ENCODE data around the gene PCED1B. TPM values are rescaled to one million over a fixed set of nuclear protein-coding genes. Genes with fewer than 3 reads are reported as not detected.
"Not testable (repeated sequence)": the region's sequence is repeated elsewhere in the genome, so short reads cannot be mapped to it uniquely, and the experiment has no call there.

The PCED1B gene
- total and polyA plus RNA-seq, 12 donors: 0.49 to 4.8 (median 0.88) TPM

DNA sequence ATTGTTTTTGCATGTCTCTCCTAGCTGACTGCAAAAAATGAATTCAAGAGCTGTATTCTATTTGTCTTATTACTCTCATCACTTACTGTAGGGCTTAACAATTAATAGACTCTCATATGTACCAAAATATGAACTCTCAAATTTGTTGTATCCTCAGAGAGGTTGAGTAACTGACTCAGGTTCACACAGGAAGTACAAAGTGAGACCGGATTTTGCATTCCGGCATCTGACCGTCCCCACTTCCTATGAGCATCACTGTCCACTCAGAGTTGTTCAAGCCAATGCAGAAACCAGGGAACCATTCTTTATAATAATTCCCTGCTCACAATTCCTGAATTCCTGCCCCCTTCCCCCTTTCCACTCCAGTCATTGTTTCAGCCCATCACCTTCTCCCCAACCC lies 113.6 kb downstream of the PCED1B start:
- TF ChIP-seq, protein P1, sequence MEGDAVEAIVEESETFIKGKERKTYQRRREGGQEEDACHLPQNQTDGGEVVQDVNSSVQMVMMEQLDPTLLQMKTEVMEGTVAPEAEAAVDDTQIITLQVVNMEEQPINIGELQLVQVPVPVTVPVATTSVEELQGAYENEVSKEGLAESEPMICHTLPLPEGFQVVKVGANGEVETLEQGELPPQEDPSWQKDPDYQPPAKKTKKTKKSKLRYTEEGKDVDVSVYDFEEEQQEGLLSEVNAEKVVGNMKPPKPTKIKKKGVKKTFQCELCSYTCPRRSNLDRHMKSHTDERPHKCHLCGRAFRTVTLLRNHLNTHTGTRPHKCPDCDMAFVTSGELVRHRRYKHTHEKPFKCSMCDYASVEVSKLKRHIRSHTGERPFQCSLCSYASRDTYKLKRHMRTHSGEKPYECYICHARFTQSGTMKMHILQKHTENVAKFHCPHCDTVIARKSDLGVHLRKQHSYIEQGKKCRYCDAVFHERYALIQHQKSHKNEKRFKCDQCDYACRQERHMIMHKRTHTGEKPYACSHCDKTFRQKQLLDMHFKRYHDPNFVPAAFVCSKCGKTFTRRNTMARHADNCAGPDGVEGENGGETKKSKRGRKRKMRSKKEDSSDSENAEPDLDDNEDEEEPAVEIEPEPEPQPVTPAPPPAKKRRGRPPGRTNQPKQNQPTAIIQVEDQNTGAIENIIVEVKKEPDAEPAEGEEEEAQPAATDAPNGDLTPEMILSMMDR (IDR thresholded peaks at IDR 0.05): no peak
- Histone ChIP-seq H3K27me3 (no peaks in the 10 kb centered on the region), H3K4me3 (no peak overlapping the region), H3K4me1 (peaks cover 0 to 65% (median 26%) of the 10 kb centered on the region in 9 donors), H3K9me3 (no peaks in the 10 kb centered on the region), H3K27ac (peak overlapping the region in 1 of 10 donors; percentile 46), H3K36me3 (no peaks in the 10 kb centered on the region)
- ATAC-seq (no peak), DNase-seq (no peak)
- WGBS, 2 donors: 74 to 75% methylated on average over 3 of the region's 3 CpGs
- intact Hi-C loops (cut with DNase I): no loop called here

DNA sequence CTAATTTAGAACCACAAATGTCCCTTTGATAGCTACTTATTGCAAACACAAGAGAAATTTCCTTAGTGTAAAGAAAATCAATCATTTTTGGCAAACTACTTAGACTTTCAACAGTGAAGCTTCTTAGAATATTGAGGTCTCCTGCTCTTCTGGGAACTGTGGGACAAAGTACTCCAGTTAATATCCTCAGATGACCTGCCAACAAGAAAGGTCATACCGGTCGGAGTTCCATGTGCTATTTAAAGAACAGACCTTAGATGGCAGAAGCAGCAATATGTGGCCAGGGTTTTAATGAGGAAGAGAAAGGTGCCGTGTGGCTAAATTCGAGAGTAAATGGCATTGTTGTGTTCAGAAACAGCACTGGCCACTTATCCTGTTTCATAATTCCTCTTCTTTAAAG lies 115.1 kb downstream of the PCED1B start:
- H3K36me3 ChIP-seq: no peaks in the 10 kb centered on the region
- intact Hi-C loops (cut with DNase I): no loop called here
- H3K9me3 ChIP-seq: no peaks in the 10 kb centered on the region
- DNase-seq: no peak
- peaks cover 0 to 51% (median 17%) of the 10 kb centered on the region in 9 donors for H3K4me1 ChIP-seq
- no peak overlapping the region for H3K4me3 ChIP-seq
- no peaks in the 10 kb centered on the region for H3K27me3 ChIP-seq
- TF ChIP-seq, protein P1 (IDR thresholded peaks at IDR 0.05): no peak
- WGBS, 2 donors: 11 to 21% methylated on average over 4 of the region's 4 CpGs
- H3K27ac ChIP-seq: peak overlapping the region in 2 of 10 donors; percentile 3 to 37
- peak in 7 of 8 donors; percentile 71 to 90 (median 81) for ATAC-seq

DNA sequence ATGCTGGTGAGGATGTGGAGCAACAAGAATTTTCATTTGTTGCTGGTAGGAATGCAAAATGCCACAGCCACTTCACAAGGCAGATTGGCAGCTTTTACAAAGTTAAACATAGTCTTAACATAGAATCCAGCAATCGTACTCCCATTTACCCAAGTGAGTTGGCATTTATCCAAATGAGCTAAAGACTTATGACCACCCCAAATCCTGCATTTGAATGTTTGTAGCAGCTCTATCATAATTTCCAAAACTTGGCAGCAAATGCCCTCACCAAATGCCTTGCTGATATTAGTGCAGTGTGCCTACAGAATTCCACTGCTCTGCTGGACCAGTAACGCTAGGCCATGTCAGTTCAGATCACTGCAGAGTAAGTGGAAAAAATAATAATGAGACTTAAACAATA lies 121.0 kb downstream of the PCED1B start:
- Histone ChIP-seq H3K27me3 (no peaks in the 10 kb centered on the region), H3K27ac (no peak overlapping the region), H3K36me3 (no peaks in the 10 kb centered on the region), H3K4me1 (peaks cover 0 to 4% (median 0%) of the 10 kb centered on the region in 9 donors), H3K9me3 (no peaks in the 10 kb centered on the region), H3K4me3 (no peak overlapping the region)
- WGBS, 2 donors: 57 to 59% methylated on average over 2 of the region's 2 CpGs
- ATAC-seq (no peak), DNase-seq (no peak)
- intact Hi-C loops (cut with DNase I): no loop called here
- TF ChIP-seq, protein P1 (IDR thresholded peaks at IDR 0.05): no peak

DNA sequence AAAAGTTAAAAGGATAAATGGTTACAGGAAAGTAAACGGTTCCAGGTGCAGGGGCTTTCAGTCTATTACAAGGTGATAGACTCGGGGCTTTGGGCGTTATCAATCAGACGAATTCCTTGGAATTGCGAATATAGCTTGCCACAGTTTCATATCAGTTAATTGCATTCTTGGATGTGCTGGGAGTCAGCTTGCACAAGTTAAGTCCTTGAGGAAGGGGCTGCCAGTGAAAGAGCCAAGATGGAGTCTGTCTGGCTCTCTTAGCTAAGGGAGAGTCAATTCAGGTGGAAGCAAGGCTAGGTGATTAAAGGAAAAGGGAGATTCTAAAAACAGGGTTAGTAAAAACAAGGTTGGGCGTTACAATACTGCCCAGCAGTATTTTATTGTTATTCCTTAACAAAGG lies 121.8 kb downstream of the PCED1B start:
- H3K36me3 ChIP-seq; H3K27me3 ChIP-seq; ATAC-seq; H3K4me1 ChIP-seq; intact Hi-C loops (cut with DNase I); H3K9me3 ChIP-seq; H3K27ac ChIP-seq; H3K4me3 ChIP-seq; DNase-seq: not testable (repeated sequence)
- 78 to 79% methylated on average over 6 of the region's 6 CpGs for WGBS, 2 donors

DNA sequence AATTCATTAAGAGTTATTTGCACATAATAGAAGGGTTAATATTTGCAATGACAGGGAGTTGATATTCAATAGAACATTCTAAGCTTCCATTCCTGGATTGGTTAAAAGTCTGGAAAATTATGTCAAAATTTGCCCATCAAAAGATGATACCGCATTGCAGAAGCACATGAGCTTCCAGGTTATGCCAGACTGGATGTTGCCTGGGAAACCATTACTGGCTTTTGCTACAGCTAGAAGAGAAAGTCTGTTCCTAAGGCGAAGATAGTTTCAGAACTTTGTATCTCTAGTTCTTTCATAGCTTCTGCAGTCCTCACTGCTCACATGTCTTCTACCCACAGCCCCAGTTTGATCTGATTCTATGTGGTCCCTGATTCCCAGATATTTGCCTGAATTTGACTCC lies 122.8 kb downstream of the PCED1B start:
- DNase-seq (no peak), ATAC-seq (no peak)
- Histone ChIP-seq H3K27me3 (no peaks in the 10 kb centered on the region), H3K27ac (no peak overlapping the region), H3K4me3 (no peak overlapping the region), H3K36me3 (no peaks in the 10 kb centered on the region), H3K4me1 (peaks cover 0 to 15% (median 0%) of the 10 kb centered on the region in 9 donors), H3K9me3 (no peaks in the 10 kb centered on the region)
- TF ChIP-seq, protein P1 (IDR thresholded peaks at IDR 0.05): no peak
- intact Hi-C loops (cut with DNase I): no loop called here
- 92 to 97% methylated on average over 2 of the region's 2 CpGs for WGBS, 2 donors
